ENCODE data around the gene CBX5.

DNA sequence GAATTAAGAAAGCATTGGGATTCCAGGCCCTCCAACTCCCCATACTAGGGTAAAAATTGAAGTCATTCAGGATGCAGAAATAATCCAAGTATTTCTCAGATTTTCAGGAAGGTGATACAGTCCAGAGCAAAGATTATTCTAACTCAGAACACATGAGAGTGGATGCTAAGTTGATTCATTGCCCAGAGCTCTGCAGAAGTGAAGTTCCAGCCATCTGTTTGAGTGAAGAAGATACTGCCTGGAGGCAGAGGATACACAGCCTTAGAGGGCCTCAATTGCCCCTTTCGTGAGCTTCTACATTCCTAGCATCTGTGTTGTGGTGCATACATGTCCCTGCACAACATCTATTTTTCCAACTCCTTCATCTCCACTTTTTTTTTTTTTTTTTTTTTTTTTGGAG lies 54.3 kb downstream of the CBX5 start:
- TF ChIP-seq, protein P1, sequence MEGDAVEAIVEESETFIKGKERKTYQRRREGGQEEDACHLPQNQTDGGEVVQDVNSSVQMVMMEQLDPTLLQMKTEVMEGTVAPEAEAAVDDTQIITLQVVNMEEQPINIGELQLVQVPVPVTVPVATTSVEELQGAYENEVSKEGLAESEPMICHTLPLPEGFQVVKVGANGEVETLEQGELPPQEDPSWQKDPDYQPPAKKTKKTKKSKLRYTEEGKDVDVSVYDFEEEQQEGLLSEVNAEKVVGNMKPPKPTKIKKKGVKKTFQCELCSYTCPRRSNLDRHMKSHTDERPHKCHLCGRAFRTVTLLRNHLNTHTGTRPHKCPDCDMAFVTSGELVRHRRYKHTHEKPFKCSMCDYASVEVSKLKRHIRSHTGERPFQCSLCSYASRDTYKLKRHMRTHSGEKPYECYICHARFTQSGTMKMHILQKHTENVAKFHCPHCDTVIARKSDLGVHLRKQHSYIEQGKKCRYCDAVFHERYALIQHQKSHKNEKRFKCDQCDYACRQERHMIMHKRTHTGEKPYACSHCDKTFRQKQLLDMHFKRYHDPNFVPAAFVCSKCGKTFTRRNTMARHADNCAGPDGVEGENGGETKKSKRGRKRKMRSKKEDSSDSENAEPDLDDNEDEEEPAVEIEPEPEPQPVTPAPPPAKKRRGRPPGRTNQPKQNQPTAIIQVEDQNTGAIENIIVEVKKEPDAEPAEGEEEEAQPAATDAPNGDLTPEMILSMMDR (IDR thresholded peaks at IDR 0.05 in 2 of 3, conservative IDR thresholded peaks at IDR 0.05 in 1 of 3; ENCODE audit: insufficient read depth in 2 of 3, low read depth in 1 of 3, low read length in 3 of 3), result no peak
- no peak for TF ChIP-seq NFYB (IDR thresholded peaks at IDR 0.05; ENCODE audit: extremely low read depth, insufficient read length)
- no peak for TF ChIP-seq ZNF354B (CRISPR knock-in tag; IDR thresholded peaks at IDR 0.05)
- TF ChIP-seq, protein P2, sequence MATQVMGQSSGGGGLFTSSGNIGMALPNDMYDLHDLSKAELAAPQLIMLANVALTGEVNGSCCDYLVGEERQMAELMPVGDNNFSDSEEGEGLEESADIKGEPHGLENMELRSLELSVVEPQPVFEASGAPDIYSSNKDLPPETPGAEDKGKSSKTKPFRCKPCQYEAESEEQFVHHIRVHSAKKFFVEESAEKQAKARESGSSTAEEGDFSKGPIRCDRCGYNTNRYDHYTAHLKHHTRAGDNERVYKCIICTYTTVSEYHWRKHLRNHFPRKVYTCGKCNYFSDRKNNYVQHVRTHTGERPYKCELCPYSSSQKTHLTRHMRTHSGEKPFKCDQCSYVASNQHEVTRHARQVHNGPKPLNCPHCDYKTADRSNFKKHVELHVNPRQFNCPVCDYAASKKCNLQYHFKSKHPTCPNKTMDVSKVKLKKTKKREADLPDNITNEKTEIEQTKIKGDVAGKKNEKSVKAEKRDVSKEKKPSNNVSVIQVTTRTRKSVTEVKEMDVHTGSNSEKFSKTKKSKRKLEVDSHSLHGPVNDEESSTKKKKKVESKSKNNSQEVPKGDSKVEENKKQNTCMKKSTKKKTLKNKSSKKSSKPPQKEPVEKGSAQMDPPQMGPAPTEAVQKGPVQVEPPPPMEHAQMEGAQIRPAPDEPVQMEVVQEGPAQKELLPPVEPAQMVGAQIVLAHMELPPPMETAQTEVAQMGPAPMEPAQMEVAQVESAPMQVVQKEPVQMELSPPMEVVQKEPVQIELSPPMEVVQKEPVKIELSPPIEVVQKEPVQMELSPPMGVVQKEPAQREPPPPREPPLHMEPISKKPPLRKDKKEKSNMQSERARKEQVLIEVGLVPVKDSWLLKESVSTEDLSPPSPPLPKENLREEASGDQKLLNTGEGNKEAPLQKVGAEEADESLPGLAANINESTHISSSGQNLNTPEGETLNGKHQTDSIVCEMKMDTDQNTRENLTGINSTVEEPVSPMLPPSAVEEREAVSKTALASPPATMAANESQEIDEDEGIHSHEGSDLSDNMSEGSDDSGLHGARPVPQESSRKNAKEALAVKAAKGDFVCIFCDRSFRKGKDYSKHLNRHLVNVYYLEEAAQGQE (IDR thresholded peaks at IDR 0.05; ENCODE audit: borderline replicate concordance), result no peak
- TF ChIP-seq, protein P2 (CRISPR knock-in tag; IDR thresholded peaks at IDR 0.05; ENCODE audit: low read depth), result no peak
- TF ChIP-seq POLR2AphosphoS5 (IDR thresholded peaks at IDR 0.05; ENCODE audit: control insufficient read depth, insufficient read depth, low read depth, low read length), result no peak
- no peak for TF ChIP-seq ZNF696 (CRISPR knock-in tag; conservative IDR thresholded peaks at IDR 0.05)
- TF ChIP-seq NFRKB (IDR thresholded peaks at IDR 0.05; ENCODE audit: low read depth), result no peak
- TF ChIP-seq MCM5 (IDR thresholded peaks at IDR 0.05; ENCODE audit: low read depth), result no peak
- TF ChIP-seq, protein P3, sequence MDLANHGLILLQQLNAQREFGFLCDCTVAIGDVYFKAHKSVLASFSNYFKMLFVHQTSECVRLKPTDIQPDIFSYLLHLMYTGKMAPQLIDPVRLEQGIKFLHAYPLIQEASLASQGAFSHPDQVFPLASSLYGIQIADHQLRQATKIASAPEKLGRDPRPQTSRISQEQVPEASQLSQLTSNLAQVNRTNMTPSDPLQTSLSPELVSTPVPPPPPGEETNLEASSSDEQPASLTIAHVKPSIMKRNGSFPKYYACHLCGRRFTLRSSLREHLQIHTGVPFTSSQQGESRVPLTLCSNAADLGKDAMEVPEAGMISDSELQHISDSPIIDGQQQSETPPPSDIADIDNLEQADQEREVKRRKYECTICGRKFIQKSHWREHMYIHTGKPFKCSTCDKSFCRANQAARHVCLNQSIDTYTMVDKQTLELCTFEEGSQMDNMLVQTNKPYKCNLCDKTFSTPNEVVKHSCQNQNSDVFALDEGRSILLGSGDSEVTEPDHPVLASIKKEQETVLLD (IDR thresholded peaks at IDR 0.05), result no peak
- no peak for TF ChIP-seq RHOXF2B (CRISPR knock-in tag; conservative IDR thresholded peaks at IDR 0.05)
